Esophagus squamous epithelium (tissue), 4 donors: ENCODE data around the gene MAPK7.

Experiments used
- POLR2A ChIP-seq, 4 donors: fragments of 450-650 bp; IDR thresholded peaks; one replicate each; pipeline ENCODE4 v1.6.1; 2017; ENCODE audit warnings: antibody characterized with exemption in 4 of 4, mild to moderate bottlenecking in 4 of 4, moderate library complexity in 3 of 4
- TF ChIP-seq, protein P1 (sequence below), 6 experiments: fragments of 450-650 bp in 4 of 6; fragments of 200-600 bp in 2 of 6; sonication (generic) in 2 of 6; IDR thresholded peaks; one replicate each; pipeline ENCODE4 v1.5.1; 2016 to 2019; ENCODE audit warnings: antibody characterized with exemption in 6 of 6, mild to moderate bottlenecking in 4 of 6, moderate library complexity in 4 of 6

GRCh38 chr17:19344311-19345066 is 33.8 kb upstream of the MAPK7 start:
- TF ChIP-seq, protein P1, sequence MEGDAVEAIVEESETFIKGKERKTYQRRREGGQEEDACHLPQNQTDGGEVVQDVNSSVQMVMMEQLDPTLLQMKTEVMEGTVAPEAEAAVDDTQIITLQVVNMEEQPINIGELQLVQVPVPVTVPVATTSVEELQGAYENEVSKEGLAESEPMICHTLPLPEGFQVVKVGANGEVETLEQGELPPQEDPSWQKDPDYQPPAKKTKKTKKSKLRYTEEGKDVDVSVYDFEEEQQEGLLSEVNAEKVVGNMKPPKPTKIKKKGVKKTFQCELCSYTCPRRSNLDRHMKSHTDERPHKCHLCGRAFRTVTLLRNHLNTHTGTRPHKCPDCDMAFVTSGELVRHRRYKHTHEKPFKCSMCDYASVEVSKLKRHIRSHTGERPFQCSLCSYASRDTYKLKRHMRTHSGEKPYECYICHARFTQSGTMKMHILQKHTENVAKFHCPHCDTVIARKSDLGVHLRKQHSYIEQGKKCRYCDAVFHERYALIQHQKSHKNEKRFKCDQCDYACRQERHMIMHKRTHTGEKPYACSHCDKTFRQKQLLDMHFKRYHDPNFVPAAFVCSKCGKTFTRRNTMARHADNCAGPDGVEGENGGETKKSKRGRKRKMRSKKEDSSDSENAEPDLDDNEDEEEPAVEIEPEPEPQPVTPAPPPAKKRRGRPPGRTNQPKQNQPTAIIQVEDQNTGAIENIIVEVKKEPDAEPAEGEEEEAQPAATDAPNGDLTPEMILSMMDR (IDR thresholded peaks at IDR 0.05) = no peak
- no peak for TF ChIP-seq POLR2A (IDR thresholded peaks at IDR 0.05)
